Progenitor cell of endocrine pancreas (in vitro differentiated cells): Measurements from ENCODE around the gene CHL1. TPM values are rescaled to one million over a fixed set of nuclear protein-coding genes. Genes with fewer than 3 reads are reported as not detected.

ENCODE experiments used
- DNase-seq: peaks from one replicate; pipeline ENCODE4 v3.0.0; 2021; ENCODE audit warnings: low spot score; ENCODE audit not compliant: unreplicated experiment
- H3K27ac Mint-ChIP-seq: 2 replicates; pipeline ENCODE4 v1.8.0; 2021; ENCODE audit warnings: mild to moderate bottlenecking, moderate library complexity, mixed read lengths
- H3K27me3 Mint-ChIP-seq: 2 replicates; pipeline ENCODE4 v1.8.0; 2021; ENCODE audit warnings: mixed read lengths
- H3K36me3 Mint-ChIP-seq: 2 replicates; pipeline ENCODE4 v1.8.0; 2022; ENCODE audit warnings: mixed read lengths; ENCODE audit not compliant: insufficient read depth
- H3K4me1 Mint-ChIP-seq: 2 replicates; pipeline ENCODE4 v1.8.0; 2021; ENCODE audit warnings: low read depth, mixed read lengths
- H3K4me3 Mint-ChIP-seq: 2 replicates; pipeline ENCODE4 v1.8.0; 2021; ENCODE audit warnings: low read depth, mild to moderate bottlenecking, moderate library complexity, mixed read lengths
- H3K9me3 Mint-ChIP-seq: 2 replicates; pipeline ENCODE4 v1.8.0; 2021; ENCODE audit warnings: low read depth, mixed read lengths
- total RNA-seq: library from RNA; stranded (reverse); gene quantifications from 2 replicates; pipeline ENCODE4 v1.2.1, GENCODE V29; 2021
- TF ChIP-seq, protein P1 (sequence below): fragments of 200-600 bp; sonication (generic); IDR thresholded peaks from one replicate; pipeline ENCODE4 v1.5.0; 2021; ENCODE audit warnings: antibody characterized with exemption, mild to moderate bottlenecking; ENCODE audit not compliant: unreplicated experiment

Gene CHL1
- total RNA-seq, 1 donor from 2014 or later: 24.7 TPM

DNA sequence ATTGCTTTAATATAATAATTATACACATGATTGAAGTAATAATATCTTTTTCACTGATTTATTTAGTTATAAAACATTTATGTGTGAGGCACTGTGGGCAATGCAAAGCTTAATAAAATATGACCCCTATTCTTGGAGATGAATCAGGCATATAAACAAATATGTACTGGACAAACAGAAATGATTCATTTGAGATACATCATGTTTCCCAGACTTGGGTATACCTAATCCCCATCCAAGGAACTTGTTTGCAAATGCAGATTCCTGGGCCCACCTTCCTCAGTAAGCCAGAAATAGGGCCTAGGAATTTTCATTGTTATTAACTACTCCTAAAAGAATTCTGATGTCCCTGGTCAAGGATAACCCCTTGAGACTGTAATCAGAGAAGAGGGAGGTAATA is 184.2 kb downstream of the CHL1 start:
- Mint-ChIP-seq H3K27me3 (no peaks in the 10 kb centered on the region), H3K4me1 (peaks cover 27% of the 10 kb centered on the region), H3K4me3 (no peak overlapping the region), H3K27ac (no peak overlapping the region), H3K9me3 (no peaks in the 10 kb centered on the region), H3K36me3 (peaks cover 1% of the 10 kb centered on the region)
- no peak for DNase-seq
- TF ChIP-seq, protein P1, sequence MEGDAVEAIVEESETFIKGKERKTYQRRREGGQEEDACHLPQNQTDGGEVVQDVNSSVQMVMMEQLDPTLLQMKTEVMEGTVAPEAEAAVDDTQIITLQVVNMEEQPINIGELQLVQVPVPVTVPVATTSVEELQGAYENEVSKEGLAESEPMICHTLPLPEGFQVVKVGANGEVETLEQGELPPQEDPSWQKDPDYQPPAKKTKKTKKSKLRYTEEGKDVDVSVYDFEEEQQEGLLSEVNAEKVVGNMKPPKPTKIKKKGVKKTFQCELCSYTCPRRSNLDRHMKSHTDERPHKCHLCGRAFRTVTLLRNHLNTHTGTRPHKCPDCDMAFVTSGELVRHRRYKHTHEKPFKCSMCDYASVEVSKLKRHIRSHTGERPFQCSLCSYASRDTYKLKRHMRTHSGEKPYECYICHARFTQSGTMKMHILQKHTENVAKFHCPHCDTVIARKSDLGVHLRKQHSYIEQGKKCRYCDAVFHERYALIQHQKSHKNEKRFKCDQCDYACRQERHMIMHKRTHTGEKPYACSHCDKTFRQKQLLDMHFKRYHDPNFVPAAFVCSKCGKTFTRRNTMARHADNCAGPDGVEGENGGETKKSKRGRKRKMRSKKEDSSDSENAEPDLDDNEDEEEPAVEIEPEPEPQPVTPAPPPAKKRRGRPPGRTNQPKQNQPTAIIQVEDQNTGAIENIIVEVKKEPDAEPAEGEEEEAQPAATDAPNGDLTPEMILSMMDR: no peak

DNA sequence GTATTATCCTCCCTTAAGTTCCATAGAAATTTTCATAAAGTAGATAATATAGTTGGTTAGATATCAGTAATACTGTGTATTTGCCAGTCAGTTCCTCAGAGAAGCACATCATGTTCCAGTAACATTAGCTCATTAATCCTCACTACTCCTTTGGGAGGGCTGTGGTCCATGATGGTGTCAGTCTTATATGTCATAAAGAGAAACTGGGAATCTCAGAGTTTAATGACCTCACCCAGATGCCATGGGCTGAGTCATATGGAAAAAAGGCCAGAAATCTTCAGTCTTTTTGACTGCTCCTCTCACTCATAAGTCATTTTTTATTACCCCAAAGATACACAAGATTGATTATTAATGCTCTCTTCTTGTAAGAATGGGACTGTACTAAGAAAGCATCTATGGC is 188.6 kb downstream of the CHL1 start:
- no peak overlapping the region for H3K4me3 Mint-ChIP-seq
- H3K9me3 Mint-ChIP-seq: no peaks in the 10 kb centered on the region
- no peak overlapping the region for H3K27ac Mint-ChIP-seq
- H3K4me1 Mint-ChIP-seq: peaks cover 6% of the 10 kb centered on the region
- no peak for DNase-seq
- TF ChIP-seq, protein P1: no peak
- H3K36me3 Mint-ChIP-seq: peaks cover 2% of the 10 kb centered on the region
- no peaks in the 10 kb centered on the region for H3K27me3 Mint-ChIP-seq

DNA sequence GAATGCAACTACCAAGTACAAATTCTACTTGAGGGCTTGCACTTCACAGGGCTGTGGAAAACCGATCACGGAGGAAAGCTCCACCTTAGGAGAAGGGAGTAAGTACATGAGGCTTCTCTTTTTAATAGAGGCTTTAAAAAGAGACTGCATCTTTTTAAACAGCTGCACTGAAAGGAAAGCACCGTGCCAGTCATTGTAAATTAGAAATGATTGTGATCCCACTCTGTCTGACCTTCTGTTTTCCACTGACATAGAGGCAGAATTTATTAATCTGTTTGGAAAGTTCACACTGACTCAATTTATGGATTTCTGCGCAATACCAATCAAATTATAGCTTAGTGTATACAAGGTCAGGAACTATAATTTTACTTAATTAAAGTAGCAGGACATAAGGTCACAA is 198.2 kb downstream of the CHL1 start:
- no peaks in the 10 kb centered on the region for H3K4me1 Mint-ChIP-seq
- TF ChIP-seq, protein P1: no peak
- peaks cover 4% of the 10 kb centered on the region for H3K36me3 Mint-ChIP-seq
- no peaks in the 10 kb centered on the region for H3K27me3 Mint-ChIP-seq
- DNase-seq: no peak
- no peak overlapping the region for H3K27ac Mint-ChIP-seq
- no peak overlapping the region for H3K4me3 Mint-ChIP-seq
- H3K9me3 Mint-ChIP-seq: peaks cover 3% of the 10 kb centered on the region

DNA sequence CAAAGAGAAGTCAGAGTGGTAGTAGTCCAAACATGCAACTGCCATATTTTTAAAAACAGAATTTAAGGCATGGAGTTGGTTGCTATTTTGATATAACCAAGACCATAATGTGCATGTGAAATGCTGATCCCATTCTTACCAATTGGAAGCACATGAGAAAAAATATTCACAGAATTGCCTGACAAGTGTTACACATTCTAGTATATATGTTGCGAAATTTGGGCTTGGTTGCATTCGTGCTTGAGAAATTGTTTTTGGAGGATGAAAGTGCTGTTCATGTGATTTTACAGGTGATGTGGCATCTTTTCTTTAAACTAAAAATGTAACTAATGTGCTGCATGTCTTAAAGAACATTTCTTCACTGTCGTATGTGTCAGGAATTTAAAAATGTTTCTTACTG is 199.7 kb downstream of the CHL1 start:
- TF ChIP-seq, protein P1: no peak
- H3K36me3 Mint-ChIP-seq: peaks cover 4% of the 10 kb centered on the region
- H3K27ac Mint-ChIP-seq: no peak overlapping the region
- H3K9me3 Mint-ChIP-seq: peaks cover 3% of the 10 kb centered on the region
- H3K4me3 Mint-ChIP-seq: no peak overlapping the region
- no peak for DNase-seq
- H3K27me3 Mint-ChIP-seq: no peaks in the 10 kb centered on the region
- no peaks in the 10 kb centered on the region for H3K4me1 Mint-ChIP-seq

DNA sequence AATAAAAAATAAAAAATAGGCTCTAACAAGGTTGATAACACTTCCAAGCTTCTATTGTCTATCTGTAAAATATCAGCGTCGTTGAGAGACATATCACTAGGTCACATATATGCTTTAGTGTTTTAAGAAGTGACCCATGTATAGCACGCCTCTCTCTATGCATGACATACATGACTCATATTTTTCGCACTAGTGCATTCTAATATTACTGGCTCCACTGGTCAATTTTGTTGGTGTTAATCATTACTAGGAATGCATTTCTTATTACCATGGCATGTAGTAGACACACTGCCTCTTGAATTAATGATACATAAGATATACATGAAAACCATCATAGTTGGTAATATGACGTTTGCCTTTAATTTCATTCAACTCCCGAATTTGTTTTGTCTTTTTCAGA is 203.1 kb downstream of the CHL1 start:
- no peaks in the 10 kb centered on the region for H3K9me3 Mint-ChIP-seq
- no peak for DNase-seq
- H3K4me1 Mint-ChIP-seq: no peaks in the 10 kb centered on the region
- no peak overlapping the region for H3K27ac Mint-ChIP-seq
- H3K36me3 Mint-ChIP-seq: peaks cover 2% of the 10 kb centered on the region
- H3K4me3 Mint-ChIP-seq: no peak overlapping the region
- TF ChIP-seq, protein P1: no peak
- H3K27me3 Mint-ChIP-seq: no peaks in the 10 kb centered on the region
